ENCODE data around the gene SETMAR. TPM values are rescaled to one million over a fixed set of nuclear protein-coding genes. Genes with fewer than 3 reads are reported as not detected.
"Not testable (repeated sequence)": the region's sequence is repeated elsewhere in the genome, so short reads cannot be mapped to it uniquely, and the experiment has no call there.

The SETMAR gene
- total and polyA plus RNA-seq, 2 experiments from 2014 or later = 17.3 to 20.6 TPM

DNA sequence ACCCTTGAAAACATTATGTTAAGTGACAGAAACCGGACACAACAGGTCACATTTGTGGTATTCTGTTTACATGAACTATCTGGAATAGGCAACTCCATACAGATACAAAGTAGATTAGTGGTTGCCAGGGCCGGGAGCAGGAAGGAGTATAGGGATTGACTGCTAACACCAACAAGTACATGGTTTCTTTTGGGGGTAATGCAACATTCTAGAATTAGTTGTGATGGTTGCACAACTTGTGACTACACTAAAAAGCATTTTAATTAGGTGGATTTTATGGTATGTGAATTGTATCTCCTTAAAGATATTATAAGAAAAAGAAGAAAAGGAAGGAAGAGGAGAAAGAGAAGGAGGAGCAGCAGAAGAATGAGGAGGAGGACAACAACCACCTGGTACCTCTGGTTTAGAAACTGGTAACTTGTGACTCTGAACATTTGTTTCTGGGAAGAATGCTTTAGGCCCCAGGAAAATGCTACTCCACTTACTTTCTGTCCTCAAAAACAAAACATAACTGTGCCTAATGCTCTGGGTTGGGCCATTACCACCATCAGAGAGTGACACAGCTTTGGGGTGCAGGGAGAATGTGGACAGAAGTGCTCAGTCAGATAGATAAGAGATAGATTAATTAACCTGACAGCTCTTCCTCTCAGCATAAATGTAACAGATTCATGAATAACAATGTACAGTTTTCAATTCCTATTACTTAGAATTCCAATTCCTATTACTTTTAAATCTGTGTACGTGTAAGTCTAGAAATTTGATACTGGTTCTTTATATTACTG, 20.3 kb downstream of the SETMAR start:
- TF ChIP-seq, protein P1, sequence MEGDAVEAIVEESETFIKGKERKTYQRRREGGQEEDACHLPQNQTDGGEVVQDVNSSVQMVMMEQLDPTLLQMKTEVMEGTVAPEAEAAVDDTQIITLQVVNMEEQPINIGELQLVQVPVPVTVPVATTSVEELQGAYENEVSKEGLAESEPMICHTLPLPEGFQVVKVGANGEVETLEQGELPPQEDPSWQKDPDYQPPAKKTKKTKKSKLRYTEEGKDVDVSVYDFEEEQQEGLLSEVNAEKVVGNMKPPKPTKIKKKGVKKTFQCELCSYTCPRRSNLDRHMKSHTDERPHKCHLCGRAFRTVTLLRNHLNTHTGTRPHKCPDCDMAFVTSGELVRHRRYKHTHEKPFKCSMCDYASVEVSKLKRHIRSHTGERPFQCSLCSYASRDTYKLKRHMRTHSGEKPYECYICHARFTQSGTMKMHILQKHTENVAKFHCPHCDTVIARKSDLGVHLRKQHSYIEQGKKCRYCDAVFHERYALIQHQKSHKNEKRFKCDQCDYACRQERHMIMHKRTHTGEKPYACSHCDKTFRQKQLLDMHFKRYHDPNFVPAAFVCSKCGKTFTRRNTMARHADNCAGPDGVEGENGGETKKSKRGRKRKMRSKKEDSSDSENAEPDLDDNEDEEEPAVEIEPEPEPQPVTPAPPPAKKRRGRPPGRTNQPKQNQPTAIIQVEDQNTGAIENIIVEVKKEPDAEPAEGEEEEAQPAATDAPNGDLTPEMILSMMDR (IDR thresholded peaks at IDR 0.05; ENCODE audit: low read depth, low read length) = no peak
- no peaks in the 10 kb centered on the region for H3K4me1 ChIP-seq (ENCODE audit: low read depth)
- no peaks in the 10 kb centered on the region for H3K36me3 ChIP-seq
- H3K9me3 ChIP-seq (ENCODE audit: low read depth) = no peaks in the 10 kb centered on the region
- no peak overlapping the region for H3K27ac ChIP-seq
- H3K4me3 ChIP-seq = no peak overlapping the region
- no peaks in the 10 kb centered on the region for H3K27me3 ChIP-seq
- peak in 1 of 2 donors; percentile 50 for DNase-seq (ENCODE audit: low read depth in 1 of 2, low spot score in 1 of 2)

DNA sequence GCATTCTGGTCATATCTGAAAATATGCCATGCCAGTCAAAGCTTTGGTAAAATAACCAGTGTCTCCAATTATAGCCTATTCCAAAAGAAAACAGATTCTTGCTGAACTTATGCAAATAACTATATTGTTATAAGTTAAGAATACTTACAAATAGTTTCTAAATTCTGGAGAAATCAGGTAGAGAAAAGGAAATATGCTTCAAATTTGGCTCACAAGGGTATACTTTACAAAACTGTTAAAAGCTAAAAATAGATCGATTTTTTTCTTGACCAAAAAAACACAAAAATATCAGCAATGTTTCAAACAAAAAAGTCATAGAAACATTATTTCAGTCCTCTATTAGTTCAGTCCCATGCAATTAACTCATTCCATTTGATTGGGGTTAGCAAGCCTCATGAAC, 23.7 kb downstream of the SETMAR start:
- no peak overlapping the region for H3K4me3 ChIP-seq
- no peaks in the 10 kb centered on the region for H3K9me3 ChIP-seq (ENCODE audit: low read depth)
- H3K36me3 ChIP-seq = no peaks in the 10 kb centered on the region
- TF ChIP-seq, protein P1 (IDR thresholded peaks at IDR 0.05; ENCODE audit: low read depth, low read length) = no peak
- DNase-seq (ENCODE audit: low read depth in 1 of 2, low spot score in 1 of 2) = no peak
- no peak overlapping the region for H3K27ac ChIP-seq
- H3K27me3 ChIP-seq = no peaks in the 10 kb centered on the region
- H3K4me1 ChIP-seq (ENCODE audit: low read depth) = no peaks in the 10 kb centered on the region

DNA sequence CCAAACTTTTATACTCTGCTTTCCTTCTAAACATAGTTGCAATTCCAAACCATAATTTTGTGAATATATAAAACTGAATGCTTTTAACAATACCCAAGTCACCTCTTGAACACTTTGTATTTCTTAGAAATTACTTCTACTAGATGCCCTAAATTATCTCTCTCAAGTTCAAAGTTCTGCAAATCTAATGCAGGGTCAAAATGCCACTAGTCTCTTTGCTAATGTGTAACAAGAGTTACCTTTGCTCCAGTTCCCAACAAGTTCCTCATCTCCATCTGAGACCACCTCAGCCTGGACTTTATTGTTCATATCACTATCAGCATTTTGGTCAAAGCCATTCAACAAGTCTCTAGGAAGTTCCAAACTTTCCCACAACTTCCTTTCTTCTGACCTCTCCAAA, 26.6 kb downstream of the SETMAR start:
- H3K4me1 ChIP-seq (ENCODE audit: low read depth); H3K27me3 ChIP-seq; DNase-seq (ENCODE audit: low read depth in 1 of 2, low spot score in 1 of 2); H3K27ac ChIP-seq; H3K4me3 ChIP-seq; H3K36me3 ChIP-seq; H3K9me3 ChIP-seq (ENCODE audit: low read depth): not testable (repeated sequence)

DNA sequence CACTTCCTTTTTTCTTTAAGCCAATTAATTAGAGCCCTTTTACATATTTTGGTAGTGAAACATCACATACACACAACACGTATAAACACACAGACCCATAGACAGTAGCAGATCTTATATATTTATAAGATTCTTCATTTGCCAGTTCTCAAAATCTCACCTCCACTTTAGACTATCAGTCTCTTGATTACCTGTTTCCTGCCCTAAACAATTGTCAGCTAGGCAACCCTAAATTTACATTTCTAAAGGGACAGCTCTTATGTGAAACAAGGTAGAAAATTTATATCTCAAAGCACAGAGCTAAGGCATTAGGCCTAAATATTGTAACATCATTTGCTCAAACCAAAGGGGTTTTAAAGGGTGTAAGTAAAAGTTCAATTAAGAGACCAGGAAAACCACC, 28.9 kb downstream of the SETMAR start:
- DNase-seq (ENCODE audit: low read depth in 1 of 2, low spot score in 1 of 2) = no peak
- Histone ChIP-seq H3K27ac (no peak overlapping the region), H3K36me3 (no peaks in the 10 kb centered on the region), H3K4me1 (ENCODE audit: low read depth) (no peaks in the 10 kb centered on the region), H3K27me3 (no peaks in the 10 kb centered on the region), H3K9me3 (ENCODE audit: low read depth) (no peaks in the 10 kb centered on the region), H3K4me3 (no peak overlapping the region)
- TF ChIP-seq, protein P1 (IDR thresholded peaks at IDR 0.05; ENCODE audit: low read depth, low read length) = no peak

DNA sequence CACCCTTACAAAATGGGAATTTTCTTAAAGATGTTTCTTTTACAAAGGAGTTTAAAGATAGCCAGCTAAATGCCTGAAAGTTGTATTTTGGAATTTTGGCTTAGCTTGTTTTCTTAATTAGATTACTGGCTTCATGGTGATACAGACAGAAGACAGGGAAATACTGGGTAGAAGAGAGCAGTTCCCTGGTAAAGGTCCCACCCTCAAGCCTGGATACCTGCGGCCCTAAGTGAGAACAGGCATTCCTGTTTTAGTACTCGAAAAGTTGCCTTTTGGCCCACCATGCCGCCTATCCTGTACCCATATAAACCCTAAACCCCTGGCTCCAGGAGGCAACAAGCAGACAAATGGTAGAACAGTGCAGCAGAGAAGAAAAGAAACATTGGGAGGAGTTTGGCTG, 29.4 kb downstream of the SETMAR start:
- no peak for DNase-seq (ENCODE audit: low read depth in 1 of 2, low spot score in 1 of 2)
- Histone ChIP-seq H3K9me3 (ENCODE audit: low read depth) (no peaks in the 10 kb centered on the region), H3K4me1 (ENCODE audit: low read depth) (no peaks in the 10 kb centered on the region), H3K27ac (no peak overlapping the region), H3K36me3 (no peaks in the 10 kb centered on the region), H3K27me3 (no peaks in the 10 kb centered on the region), H3K4me3 (no peak overlapping the region)
- TF ChIP-seq, protein P1 (IDR thresholded peaks at IDR 0.05; ENCODE audit: low read depth, low read length) = no peak

DNA sequence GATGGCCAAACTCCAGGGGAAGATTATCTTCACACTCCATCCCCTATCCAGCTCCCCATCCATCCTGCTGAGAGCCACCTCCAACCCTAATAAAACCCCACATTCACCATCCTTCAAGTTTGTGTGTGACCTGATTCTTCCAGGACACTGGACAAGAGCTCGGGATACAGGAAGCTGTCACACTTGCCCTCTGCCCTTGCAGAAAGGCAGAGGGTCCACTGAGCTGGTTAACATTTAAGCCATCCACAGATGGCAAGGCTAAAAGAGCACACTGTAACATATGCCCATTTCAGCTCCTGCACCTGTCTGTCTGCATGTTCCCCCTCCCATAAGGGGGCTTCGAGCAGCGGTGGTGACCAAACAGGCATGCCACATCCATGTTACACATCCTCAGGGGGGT, 29.8 kb downstream of the SETMAR start:
- Histone ChIP-seq H3K4me1 (ENCODE audit: low read depth) (no peaks in the 10 kb centered on the region), H3K27ac (no peak overlapping the region), H3K27me3 (no peaks in the 10 kb centered on the region), H3K9me3 (ENCODE audit: low read depth) (no peaks in the 10 kb centered on the region), H3K36me3 (no peaks in the 10 kb centered on the region), H3K4me3 (no peak overlapping the region)
- no peak for DNase-seq (ENCODE audit: low read depth in 1 of 2, low spot score in 1 of 2)
- TF ChIP-seq, protein P1 (IDR thresholded peaks at IDR 0.05; ENCODE audit: low read depth, low read length) = no peak

All from cardiac muscle cell (in vitro differentiated cells and primary cell).